Trophoblast cell (in vitro differentiated cells and primary cell): Measurements from ENCODE around the gene CDC37L1.

Source experiments
- DNase-seq, 2 donors: peaks; one replicate each; pipeline ENCODE4 v3.0.0-alpha.2; 2016
- H2AFZ ChIP-seq: 2 replicates; pipeline ENCODE4 v1.6.1; 2013; ENCODE audit warnings: low read length, moderate library complexity, mild to moderate bottlenecking; ENCODE audit not compliant: insufficient read depth, poor library complexity
- H2AK5ac ChIP-seq: 2 replicates; pipeline ENCODE4 v1.6.1; 2013; ENCODE audit warnings: mild to moderate bottlenecking, low read length
- H2BK120ac ChIP-seq: 2 replicates; pipeline ENCODE4 v1.6.1; 2013; ENCODE audit warnings: low read length, mild to moderate bottlenecking, moderate library complexity; ENCODE audit not compliant: insufficient read depth, poor library complexity
- H2BK12ac ChIP-seq: 2 replicates; pipeline ENCODE4 v1.6.1; 2013; ENCODE audit warnings: mild to moderate bottlenecking, low read length, moderate library complexity
- H2BK5ac ChIP-seq: 2 replicates; pipeline ENCODE4 v1.6.1; 2013; ENCODE audit warnings: low read length, low read depth, moderate library complexity, mild to moderate bottlenecking; ENCODE audit not compliant: poor library complexity
- H3K14ac ChIP-seq: 2 replicates; pipeline ENCODE4 v1.6.1; 2013; ENCODE audit warnings: mild to moderate bottlenecking, low read length
- H3K18ac ChIP-seq: 2 replicates; pipeline ENCODE4 v1.6.1; 2013; ENCODE audit warnings: mild to moderate bottlenecking, low read length
- H3K23ac ChIP-seq: 2 replicates; pipeline ENCODE4 v1.6.1; 2013; ENCODE audit warnings: low read length
- H3K27ac ChIP-seq: 2 replicates; pipeline ENCODE4 v1.5.1; 2013; ENCODE audit warnings: low read depth, mild to moderate bottlenecking, inconsistent platforms, low read length, moderate library complexity
- H3K27me3 ChIP-seq: 2 replicates; pipeline ENCODE4 v1.6.1; 2013; ENCODE audit warnings: inconsistent platforms, mild to moderate bottlenecking, low read length, moderate library complexity; ENCODE audit not compliant: insufficient read depth
- H3K36me3 ChIP-seq, 2 experiments: 1 replicate in 1 of 2; 2 replicates in 1 of 2; pipeline ENCODE4 v1.6.1; 2013; ENCODE audit warnings: low read length in 2 of 2, mild to moderate bottlenecking in 2 of 2, moderate library complexity in 1 of 2; ENCODE audit not compliant: insufficient read depth in 2 of 2, control insufficient read depth in 1 of 2
- H3K4ac ChIP-seq: 2 replicates; pipeline ENCODE4 v1.6.1; 2013; ENCODE audit warnings: low read depth, mild to moderate bottlenecking, low read length, moderate library complexity
- H3K4me1 ChIP-seq, 2 experiments: 1 replicate in 1 of 2; 2 replicates in 1 of 2; pipeline ENCODE4 v1.6.1; 2013; ENCODE audit warnings: low read length in 2 of 2, mild to moderate bottlenecking in 2 of 2, moderate library complexity in 1 of 2; ENCODE audit not compliant: insufficient read depth in 2 of 2, control insufficient read depth in 1 of 2
- H3K4me2 ChIP-seq: 2 replicates; pipeline ENCODE4 v1.6.1; 2013; ENCODE audit warnings: inconsistent platforms, mild to moderate bottlenecking, low read length, moderate library complexity
- H3K4me3 ChIP-seq: 2 replicates; pipeline ENCODE4 v1.5.1; 2013; ENCODE audit warnings: mild to moderate bottlenecking, low read depth, low read length, inconsistent platforms
- H3K79me1 ChIP-seq: one replicate; pipeline ENCODE4 v1.6.1; 2013; ENCODE audit warnings: low read length
- H3K79me2 ChIP-seq: 2 replicates; pipeline ENCODE4 v1.6.1; 2013; ENCODE audit warnings: low read length, mild to moderate bottlenecking; ENCODE audit not compliant: control insufficient read depth, insufficient read depth, poor library complexity
- H3K9ac ChIP-seq: 2 replicates; pipeline ENCODE4 v1.6.1; 2013; ENCODE audit warnings: mild to moderate bottlenecking, low read length
- H3K9me3 ChIP-seq: 2 replicates; pipeline ENCODE4 v1.6.1; 2013; ENCODE audit warnings: low read depth, mild to moderate bottlenecking, control low read depth, inconsistent platforms, low read length; ENCODE audit not compliant: insufficient read depth
- H4K12ac ChIP-seq: 2 replicates; pipeline ENCODE4 v1.6.1; 2013; ENCODE audit warnings: low read depth, mild to moderate bottlenecking, low read length, moderate library complexity
- H4K8ac ChIP-seq: 2 replicates; pipeline ENCODE4 v1.6.1; 2013; ENCODE audit warnings: low read depth, mild to moderate bottlenecking, low read length, moderate library complexity
- H4K91ac ChIP-seq: one replicate; pipeline ENCODE4 v1.6.1; 2013; ENCODE audit warnings: low read depth, mild to moderate bottlenecking, low read length, moderate library complexity
- WGBS: extraction: QIAGEN DNeasy Blood & Tissue Kit; methylation state at CpG from one replicate; pipeline ENCODE4 v1.1.7; 2013; ENCODE audit warnings: missing lambda C conversion rate; ENCODE audit not compliant: insufficient read length, insufficient coverage; ENCODE audit errors: extremely low coverage; 5-methylcytosine and 5-hydroxymethylcytosine counted together

Gene CDC37L1

GRCh38 chr9:4684820-4685219 is 5.5 kb downstream of the CDC37L1 start:
- H4K91ac ChIP-seq: no peak overlapping the region
- no peaks in the 10 kb centered on the region for H3K27me3 ChIP-seq
- H3K27ac ChIP-seq: no peak overlapping the region
- DNase-seq: no peak
- H3K14ac ChIP-seq: no peak overlapping the region
- no peak overlapping the region for H4K12ac ChIP-seq
- no peak overlapping the region for H4K8ac ChIP-seq
- no peak overlapping the region for H3K4me3 ChIP-seq
- H3K4me2 ChIP-seq: no peak overlapping the region
- no peaks in the 10 kb centered on the region for H3K4me1 ChIP-seq
- peaks cover 1% of the 10 kb centered on the region for H3K79me1 ChIP-seq
- no peak overlapping the region for H3K9ac ChIP-seq
- no peak overlapping the region for H3K18ac ChIP-seq
- no peak overlapping the region for H2AK5ac ChIP-seq
- H2AFZ ChIP-seq: no peak overlapping the region
- no peaks in the 10 kb centered on the region for H3K9me3 ChIP-seq
- peaks cover 6 to 7% of the 10 kb centered on the region in 2 experiments for H3K36me3 ChIP-seq
- H2BK12ac ChIP-seq: no peak overlapping the region
- H3K23ac ChIP-seq: no peak overlapping the region
- H2BK120ac ChIP-seq: no peak overlapping the region
- peaks cover 2% of the 10 kb centered on the region for H3K79me2 ChIP-seq
- no peak overlapping the region for H3K4ac ChIP-seq
- WGBS: no CpG with 5 or more reads among the region's 4 CpGs
- H2BK5ac ChIP-seq: no peak overlapping the region

- no peak overlapping the region for H4K91ac ChIP-seq
- DNase-seq: no peak
- no peak overlapping the region for H2BK120ac ChIP-seq
- no peak overlapping the region for H3K23ac ChIP-seq
- H2BK12ac ChIP-seq: no peak overlapping the region
- H2AK5ac ChIP-seq: no peak overlapping the region
- H2BK5ac ChIP-seq: no peak overlapping the region
- H3K18ac ChIP-seq: no peak overlapping the region
- H3K9me3 ChIP-seq: no peaks in the 10 kb centered on the region
- no peaks in the 10 kb centered on the region for H3K79me2 ChIP-seq
- no peak overlapping the region for H3K9ac ChIP-seq
- no peak overlapping the region for H4K8ac ChIP-seq
- no peak overlapping the region for H4K12ac ChIP-seq
- no peak overlapping the region for H3K4ac ChIP-seq
- no peak overlapping the region for H3K4me2 ChIP-seq
- H3K36me3 ChIP-seq: peaks cover 7% of the 10 kb centered on the region in 2 experiments
- no CpG with 5 or more reads among the region's 4 CpGs for WGBS
- no peaks in the 10 kb centered on the region for H3K79me1 ChIP-seq
- no peak overlapping the region for H3K14ac ChIP-seq
- no peak overlapping the region for H3K4me3 ChIP-seq
- no peak overlapping the region for H2AFZ ChIP-seq
- H3K27me3 ChIP-seq: no peaks in the 10 kb centered on the region
- no peaks in the 10 kb centered on the region for H3K4me1 ChIP-seq
- H3K27ac ChIP-seq: no peak overlapping the region
Observed at GRCh38 chr9:4686112-4686511, 6.7 kb downstream of the CDC37L1 start.

GRCh38 chr9:4686584-4686983 is 7.2 kb downstream of the CDC37L1 start:
- Histone ChIP-seq H3K9me3 (no peaks in the 10 kb centered on the region), H3K4me2 (no peak overlapping the region), H3K4me1 (no peaks in the 10 kb centered on the region), H2BK5ac (no peak overlapping the region), H3K79me2 (no peaks in the 10 kb centered on the region), H3K23ac (no peak overlapping the region), H2BK12ac (no peak overlapping the region), H4K12ac (no peak overlapping the region), H3K36me3 (peaks cover 7 to 8% of the 10 kb centered on the region in 2 experiments), H3K9ac (no peak overlapping the region), H3K4me3 (no peak overlapping the region), H3K4ac (no peak overlapping the region), H4K8ac (no peak overlapping the region), H4K91ac (no peak overlapping the region), H3K27ac (no peak overlapping the region), H2AFZ (no peak overlapping the region), H3K18ac (no peak overlapping the region), H3K27me3 (no peaks in the 10 kb centered on the region), H2BK120ac (no peak overlapping the region), H3K14ac (no peak overlapping the region), H3K79me1 (no peaks in the 10 kb centered on the region), H2AK5ac (no peak overlapping the region)
- DNase-seq: no peak
- whole genome bisulfite sequencing: no CpG with 5 or more reads among the region's 1 CpG

GRCh38 chr9:4689021-4689420 is 9.7 kb downstream of the CDC37L1 start:
- H2AK5ac ChIP-seq: no peak overlapping the region
- no peak overlapping the region for H3K14ac ChIP-seq
- no peak overlapping the region for H3K27ac ChIP-seq
- no peaks in the 10 kb centered on the region for H3K79me1 ChIP-seq
- H4K91ac ChIP-seq: no peak overlapping the region
- no peaks in the 10 kb centered on the region for H3K27me3 ChIP-seq
- no peak for DNase-seq
- no peak overlapping the region for H4K12ac ChIP-seq
- no peak overlapping the region for H3K18ac ChIP-seq
- no peaks in the 10 kb centered on the region for H3K4me1 ChIP-seq
- H2BK12ac ChIP-seq: no peak overlapping the region
- no peak overlapping the region for H3K4me2 ChIP-seq
- H3K9ac ChIP-seq: no peak overlapping the region
- H4K8ac ChIP-seq: no peak overlapping the region
- H3K79me2 ChIP-seq: no peaks in the 10 kb centered on the region
- H3K23ac ChIP-seq: no peak overlapping the region
- no peak overlapping the region for H3K4me3 ChIP-seq
- peaks cover 7 to 8% of the 10 kb centered on the region in 2 experiments for H3K36me3 ChIP-seq
- H3K9me3 ChIP-seq: no peaks in the 10 kb centered on the region
- no peak overlapping the region for H2AFZ ChIP-seq
- H2BK5ac ChIP-seq: no peak overlapping the region
- WGBS: no CpG with 5 or more reads among the region's 2 CpGs
- no peak overlapping the region for H3K4ac ChIP-seq
- no peak overlapping the region for H2BK120ac ChIP-seq
